Lung (tissue), 12 donors: ENCODE results near the gene ACVR1C. TPM values are rescaled to one million over a fixed set of nuclear protein-coding genes. Genes with fewer than 3 reads are reported as not detected.

ENCODE experiments used
- ATAC-seq: fragments of 200-7000 bp; cut with Tn5 transposase; one replicate; pipeline ENCODE4 v1.9.1; 2020; ENCODE audit warnings: moderate number of reproducible peaks; ENCODE audit not compliant: insufficient read depth, low FRiP score
- DNase-seq, 3 donors: peaks; one replicate each; pipeline ENCODE4 v3.0.0-alpha.2; 2013 to 2017
- H3K27ac ChIP-seq, 2 donors: one replicate each; pipeline ENCODE4 v1.5.1; 2013; ENCODE audit warnings: mild to moderate bottlenecking in 2 of 2, moderate library complexity in 2 of 2, control low read depth in 1 of 2, inconsistent platforms in 1 of 2, low read depth in 1 of 2, low read length in 1 of 2
- H3K27me3 ChIP-seq, 3 donors: one replicate each; pipeline ENCODE4 v1.5.1; 2013; ENCODE audit warnings: low read length in 2 of 3; ENCODE audit not compliant: control insufficient read depth in 3 of 3, insufficient read depth in 3 of 3
- H3K36me3 ChIP-seq, 4 donors: one replicate each; pipeline ENCODE4 v1.5.1; 2013; ENCODE audit warnings: low read length in 4 of 4, mild to moderate bottlenecking in 1 of 4, moderate library complexity in 1 of 4; ENCODE audit not compliant: control insufficient read depth in 4 of 4, insufficient read depth in 4 of 4
- H3K4me1 ChIP-seq, 5 donors: one replicate each; pipeline ENCODE4 v1.5.1; 2013; ENCODE audit warnings: low read length in 5 of 5, mild to moderate bottlenecking in 2 of 5, moderate library complexity in 1 of 5; ENCODE audit not compliant: control insufficient read depth in 5 of 5, insufficient read depth in 5 of 5
- H3K4me3 ChIP-seq: one replicate; pipeline ENCODE4 v1.5.1; 2013; ENCODE audit warnings: mild to moderate bottlenecking, control low read depth, moderate library complexity
- H3K9ac ChIP-seq, 2 donors: one replicate each; pipeline ENCODE4 v1.5.1; 2013; ENCODE audit warnings: low read length in 2 of 2, control low read depth in 1 of 2; ENCODE audit not compliant: insufficient read depth in 1 of 2
- H3K9me3 ChIP-seq, 4 donors: one replicate each; pipeline ENCODE4 v1.5.1; 2013; ENCODE audit warnings: low read length in 3 of 4, mild to moderate bottlenecking in 1 of 4, moderate library complexity in 1 of 4; ENCODE audit not compliant: control insufficient read depth in 4 of 4, insufficient read depth in 3 of 4
- WGBS, 2 donors: extraction: QIAGEN DNeasy Blood & Tissue Kit; methylation state at CpG; one replicate each; pipeline ENCODE4 v1.1.7; 2013; 5-methylcytosine and 5-hydroxymethylcytosine counted together
- polyA plus RNA-seq, 2 donors: library from polyadenylated mRNA; stranded (reverse); fragments of 200-250 nt; gene quantifications; one replicate each; pipeline ENCODE4 v1.2.1, GENCODE V29; 2013
- total RNA-seq, 2 donors: library from RNA; depleted of rRNA in 1 of 2; stranded (reverse); fragments of >200 nt in 1 of 2; gene quantifications; one replicate each; pipeline ENCODE4 v1.2.1, GENCODE V29; 2014 to 2021
- TF ChIP-seq, protein P1 (sequence below): IDR thresholded peaks from 2 replicates; pipeline ENCODE4 v1.5.1; 2012; ENCODE audit warnings: mild to moderate bottlenecking; ENCODE audit errors: control extremely low read depth, extremely low read depth
- donor health status: control.
- donor health status: control.
- donor health status: Bipolar disorder and iron deficiency.
- donor health status: healthy.
- donor health status: DM: yes; HTN: yes; CAD: no.

Gene ACVR1C
- total and polyA plus RNA-seq, 4 donors, result 0.08 to 1.9 (median 0.59) TPM

DNA sequence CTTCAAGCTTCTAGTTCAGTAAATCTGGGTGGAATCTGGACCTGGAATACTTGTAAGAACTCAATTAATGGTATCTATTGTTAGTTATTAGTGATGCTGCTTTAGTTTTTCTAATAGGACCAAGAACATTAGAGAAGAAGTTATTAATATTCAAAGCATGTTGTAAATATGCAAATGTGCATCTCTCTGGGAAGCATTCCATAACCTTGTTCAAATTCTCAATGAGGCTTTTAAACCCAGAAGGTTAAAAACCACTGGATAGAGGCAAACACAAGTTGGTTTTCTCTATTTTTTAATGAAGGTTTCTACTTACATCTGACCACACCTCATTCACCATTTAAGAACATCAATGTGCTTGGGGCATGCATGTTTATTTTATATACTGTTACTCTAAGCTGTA, 16.1 kb upstream of the ACVR1C start:
- Histone ChIP-seq H3K9ac (no peak overlapping the region), H3K9me3 (no peaks in the 10 kb centered on the region), H3K27me3 (no peaks in the 10 kb centered on the region), H3K36me3 (no peaks in the 10 kb centered on the region), H3K27ac (no peak overlapping the region), H3K4me1 (no peaks in the 10 kb centered on the region), H3K4me3 (no peak overlapping the region)
- TF ChIP-seq, protein P1, sequence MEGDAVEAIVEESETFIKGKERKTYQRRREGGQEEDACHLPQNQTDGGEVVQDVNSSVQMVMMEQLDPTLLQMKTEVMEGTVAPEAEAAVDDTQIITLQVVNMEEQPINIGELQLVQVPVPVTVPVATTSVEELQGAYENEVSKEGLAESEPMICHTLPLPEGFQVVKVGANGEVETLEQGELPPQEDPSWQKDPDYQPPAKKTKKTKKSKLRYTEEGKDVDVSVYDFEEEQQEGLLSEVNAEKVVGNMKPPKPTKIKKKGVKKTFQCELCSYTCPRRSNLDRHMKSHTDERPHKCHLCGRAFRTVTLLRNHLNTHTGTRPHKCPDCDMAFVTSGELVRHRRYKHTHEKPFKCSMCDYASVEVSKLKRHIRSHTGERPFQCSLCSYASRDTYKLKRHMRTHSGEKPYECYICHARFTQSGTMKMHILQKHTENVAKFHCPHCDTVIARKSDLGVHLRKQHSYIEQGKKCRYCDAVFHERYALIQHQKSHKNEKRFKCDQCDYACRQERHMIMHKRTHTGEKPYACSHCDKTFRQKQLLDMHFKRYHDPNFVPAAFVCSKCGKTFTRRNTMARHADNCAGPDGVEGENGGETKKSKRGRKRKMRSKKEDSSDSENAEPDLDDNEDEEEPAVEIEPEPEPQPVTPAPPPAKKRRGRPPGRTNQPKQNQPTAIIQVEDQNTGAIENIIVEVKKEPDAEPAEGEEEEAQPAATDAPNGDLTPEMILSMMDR, result no peak
- ATAC-seq, result no peak
- DNase-seq, result no peak

DNA sequence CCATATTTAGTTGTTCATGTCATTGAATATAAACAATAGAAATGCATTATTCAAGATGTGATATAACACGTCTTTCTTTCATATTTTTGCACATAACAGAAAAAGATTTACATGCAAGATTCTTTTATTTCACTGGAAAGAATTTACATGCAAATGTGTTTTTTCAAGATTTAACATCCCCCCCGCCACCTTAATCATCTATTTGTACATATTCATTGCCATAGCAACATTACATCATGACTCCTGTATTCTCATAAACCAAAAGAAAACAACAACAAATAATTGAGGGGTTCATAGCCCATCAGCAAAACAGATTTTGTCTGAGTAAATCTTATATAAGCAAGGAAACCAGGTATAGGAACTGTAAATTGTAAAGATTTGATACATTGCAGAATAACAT, 3.2 kb upstream of the ACVR1C start:
- DNase-seq, result no peak
- no peak overlapping the region for H3K9ac ChIP-seq
- no peak for ATAC-seq
- H3K27me3 ChIP-seq, result peaks cover 0 to 13% (median 12%) of the 10 kb centered on the region in 3 donors
- no peaks in the 10 kb centered on the region for H3K36me3 ChIP-seq
- H3K9me3 ChIP-seq, result no peaks in the 10 kb centered on the region
- TF ChIP-seq, protein P1, result no peak
- no peak overlapping the region for H3K27ac ChIP-seq
- 84 to 93% methylated on average over 2 of the region's 2 CpGs for WGBS, 2 donors
- no peak overlapping the region for H3K4me3 ChIP-seq
- H3K4me1 ChIP-seq, result peaks cover 0 to 7% (median 0%) of the 10 kb centered on the region in 5 donors

DNA sequence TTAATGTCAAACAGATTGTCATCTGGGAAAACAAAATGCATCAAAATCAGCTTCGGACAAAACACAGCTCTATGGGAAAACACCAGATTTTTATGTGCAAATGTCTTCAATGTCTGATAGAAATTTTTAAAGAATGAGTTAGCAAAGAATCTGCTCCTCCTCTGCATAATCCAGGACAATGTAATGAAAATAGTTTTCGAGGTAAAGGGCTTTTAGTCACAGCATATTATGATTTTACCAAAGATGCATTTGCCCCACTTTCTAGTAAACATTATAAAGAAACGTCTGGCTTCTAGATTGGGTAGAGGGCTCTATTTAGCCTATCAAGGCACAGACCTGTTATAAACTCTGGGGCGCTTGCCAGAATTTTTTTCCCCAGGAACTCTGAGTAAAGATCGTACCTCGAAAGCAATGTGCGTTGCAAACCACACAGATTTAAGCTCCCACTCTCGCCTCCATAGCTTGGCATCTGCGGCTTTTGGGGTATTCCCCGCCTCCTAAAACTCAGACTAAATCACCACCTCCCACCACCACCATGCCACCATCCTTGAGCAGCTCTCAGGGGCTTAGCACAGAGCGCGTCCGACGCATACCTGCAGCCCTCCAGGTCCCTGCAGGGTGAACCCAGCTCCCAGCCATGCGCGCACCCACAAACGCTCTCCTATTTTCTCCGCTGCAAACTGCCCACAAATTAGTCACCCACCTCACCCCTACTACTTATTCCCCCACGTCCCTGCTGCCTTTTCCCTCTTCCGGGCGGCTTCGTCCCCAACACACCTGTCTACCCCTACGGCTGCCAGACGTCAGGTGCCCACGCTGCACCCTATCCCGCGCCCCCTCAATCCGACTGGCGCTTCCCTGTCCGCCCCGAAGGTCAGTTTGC, 829 bp downstream of the ACVR1C start:
- H3K36me3 ChIP-seq, result no peaks in the 10 kb centered on the region
- TF ChIP-seq, protein P1, result no peak
- H3K27ac ChIP-seq, result peak overlapping the region in 1 of 2 donors; percentile 33
- H3K4me1 ChIP-seq, result peaks cover 0 to 7% (median 0%) of the 10 kb centered on the region in 5 donors
- peak; percentile 9 for ATAC-seq
- WGBS, 2 donors, result 7% methylated on average over 31 of the region's 31 CpGs
- no peak overlapping the region for H3K9ac ChIP-seq
- peaks cover 0 to 3% (median 0%) of the 10 kb centered on the region in 4 donors for H3K9me3 ChIP-seq
- peak overlapping the region; percentile 27 for H3K4me3 ChIP-seq
- peak in 2 of 3 donors; percentile 6 to 16 for DNase-seq
- H3K27me3 ChIP-seq, result peaks cover 0 to 19% (median 16%) of the 10 kb centered on the region in 3 donors
